ENCODE data around the gene TRPV3.
"Not testable (repeated sequence)": the region's sequence is repeated elsewhere in the genome, so short reads cannot be mapped to it uniquely, and the experiment has no call there.

The TRPV3 gene

DNA sequence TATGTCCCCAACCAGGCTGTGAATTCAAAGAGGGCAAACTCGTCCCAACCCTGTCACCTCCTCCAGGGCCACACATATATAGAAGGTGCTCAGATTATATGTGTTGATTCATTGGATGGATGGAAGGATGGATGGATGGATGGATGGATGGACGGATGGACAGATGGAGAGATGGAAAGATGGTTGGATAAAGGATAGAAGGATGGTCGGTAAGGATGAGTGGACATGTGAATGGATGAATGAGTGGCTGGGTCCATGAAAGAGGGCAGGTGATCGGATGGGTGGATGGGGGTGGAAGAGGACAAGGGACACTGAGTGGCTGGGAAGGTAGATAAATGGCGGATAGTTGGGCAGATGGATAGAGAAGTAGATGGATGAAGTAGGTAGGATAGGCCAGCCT lies 30.1 kb downstream of the TRPV3 start:
- DNase-seq, result no peak

DNA sequence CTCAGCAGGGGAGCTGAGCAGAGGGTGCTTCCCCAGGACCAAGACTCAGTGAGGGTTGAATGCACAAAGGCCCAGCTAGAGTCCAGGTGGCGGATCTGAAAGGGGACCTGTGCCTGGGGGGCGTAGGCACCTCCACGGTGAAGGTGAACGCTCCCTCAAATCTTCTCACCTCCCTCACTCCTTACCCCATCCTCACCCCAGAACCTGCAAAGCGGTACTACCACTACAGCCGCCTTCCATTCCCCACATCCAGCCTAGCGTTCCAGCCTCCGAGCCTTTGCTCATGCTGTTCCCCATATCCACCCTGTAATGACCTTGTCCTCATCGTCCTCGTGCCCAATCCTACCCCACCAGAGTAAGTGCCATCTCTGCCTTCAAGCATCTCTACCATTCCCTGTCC lies 30.6 kb downstream of the TRPV3 start:
- no peak for DNase-seq

DNA sequence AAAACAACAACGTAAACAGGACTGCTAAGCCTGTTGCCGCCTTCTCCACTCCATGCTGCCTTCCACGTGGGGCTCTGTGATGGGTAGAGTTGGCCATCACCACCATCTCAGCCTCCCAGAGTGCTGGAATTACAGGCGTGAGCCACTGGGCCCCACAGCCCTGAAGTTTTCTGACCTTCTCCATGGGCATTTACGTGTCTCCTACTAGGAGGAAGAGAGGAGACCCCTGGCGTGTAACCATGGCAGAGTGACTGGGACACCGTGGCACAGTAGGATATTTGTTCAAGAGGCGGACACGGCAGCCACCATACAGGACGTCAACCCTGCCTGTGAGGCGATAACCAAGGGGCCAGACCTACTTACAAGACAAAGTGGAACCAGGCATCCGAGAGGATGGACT lies 31.1 kb downstream of the TRPV3 start:
- no peak for DNase-seq

DNA sequence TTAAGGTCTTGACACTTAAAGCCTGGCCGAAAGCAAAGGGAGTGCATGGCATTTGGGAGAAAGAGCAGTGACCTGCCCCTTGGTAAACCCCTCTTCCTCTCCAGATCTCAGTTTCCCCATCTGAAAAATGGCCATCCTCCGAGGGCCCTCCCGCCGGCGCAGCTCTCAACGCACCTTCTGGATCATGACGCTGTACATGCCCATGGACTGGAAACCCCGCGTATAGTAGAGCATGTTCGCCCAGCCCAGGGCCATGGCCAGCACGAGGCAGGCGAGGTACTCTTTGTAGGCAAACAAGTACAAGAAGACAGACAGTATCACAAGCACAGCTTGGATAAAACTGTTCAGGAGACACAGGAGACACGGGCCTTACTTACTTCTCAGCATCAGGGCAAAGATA lies 33.6 kb downstream of the TRPV3 start:
- no peak for DNase-seq

DNA sequence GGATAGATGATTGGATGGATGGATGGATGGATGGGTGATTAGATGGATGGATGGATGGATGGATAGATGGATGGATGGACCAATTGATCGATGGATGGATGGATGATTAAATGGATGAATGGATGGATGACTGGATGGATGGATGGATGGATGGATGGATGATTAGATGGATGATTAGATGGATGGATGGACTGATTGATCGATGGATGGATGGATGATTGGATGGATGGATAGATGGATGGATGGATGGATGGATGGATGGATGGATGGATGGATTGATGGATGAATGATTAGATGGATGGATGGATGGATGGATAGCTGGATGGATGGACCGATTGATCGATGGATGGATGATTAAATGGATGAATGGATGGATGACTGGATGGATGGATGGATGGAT lies 38.1 kb downstream of the TRPV3 start:
- DNase-seq, result not testable (repeated sequence)

DNA sequence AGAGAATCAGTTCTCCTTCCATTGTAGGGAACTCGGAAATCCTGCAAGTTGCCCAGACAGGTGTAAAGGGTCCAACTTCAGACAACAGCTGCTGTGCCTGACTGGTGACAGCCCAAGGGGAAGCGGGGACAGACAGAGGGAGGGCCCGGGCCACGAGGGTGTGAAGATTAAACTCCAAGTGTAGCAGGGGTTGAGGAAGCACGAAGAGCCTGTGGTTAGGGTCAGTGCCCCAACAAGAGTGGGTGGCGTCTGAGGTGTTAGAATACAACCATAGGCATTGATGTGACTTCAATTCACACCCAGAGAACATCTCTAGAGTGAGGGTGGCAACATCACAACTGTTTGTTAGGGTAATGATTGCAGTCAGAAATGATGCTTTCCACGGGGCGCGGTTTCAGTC lies 42.7 kb downstream of the TRPV3 start:
- DNase-seq, result no peak

DNA sequence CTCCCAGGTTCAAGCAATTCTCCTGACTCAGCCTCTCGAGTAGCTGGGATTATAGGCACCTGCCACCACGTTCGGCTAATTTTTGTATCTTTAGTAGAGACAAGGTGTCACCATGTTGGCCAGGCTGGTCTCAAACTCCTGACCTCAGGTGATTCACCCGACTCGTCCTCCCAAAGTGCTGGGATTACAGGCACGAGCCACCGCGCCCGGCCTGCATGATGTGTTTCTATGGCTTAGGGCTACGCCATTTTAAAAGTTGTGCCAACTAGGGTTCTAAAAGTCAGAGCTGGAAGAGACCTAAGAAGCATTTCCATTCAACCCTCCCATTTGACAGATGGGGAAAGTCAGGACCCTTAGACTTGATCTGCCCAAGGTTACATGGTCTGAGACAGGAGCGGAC lies 43.4 kb downstream of the TRPV3 start:
- DNase-seq, result not testable (repeated sequence)

DNA sequence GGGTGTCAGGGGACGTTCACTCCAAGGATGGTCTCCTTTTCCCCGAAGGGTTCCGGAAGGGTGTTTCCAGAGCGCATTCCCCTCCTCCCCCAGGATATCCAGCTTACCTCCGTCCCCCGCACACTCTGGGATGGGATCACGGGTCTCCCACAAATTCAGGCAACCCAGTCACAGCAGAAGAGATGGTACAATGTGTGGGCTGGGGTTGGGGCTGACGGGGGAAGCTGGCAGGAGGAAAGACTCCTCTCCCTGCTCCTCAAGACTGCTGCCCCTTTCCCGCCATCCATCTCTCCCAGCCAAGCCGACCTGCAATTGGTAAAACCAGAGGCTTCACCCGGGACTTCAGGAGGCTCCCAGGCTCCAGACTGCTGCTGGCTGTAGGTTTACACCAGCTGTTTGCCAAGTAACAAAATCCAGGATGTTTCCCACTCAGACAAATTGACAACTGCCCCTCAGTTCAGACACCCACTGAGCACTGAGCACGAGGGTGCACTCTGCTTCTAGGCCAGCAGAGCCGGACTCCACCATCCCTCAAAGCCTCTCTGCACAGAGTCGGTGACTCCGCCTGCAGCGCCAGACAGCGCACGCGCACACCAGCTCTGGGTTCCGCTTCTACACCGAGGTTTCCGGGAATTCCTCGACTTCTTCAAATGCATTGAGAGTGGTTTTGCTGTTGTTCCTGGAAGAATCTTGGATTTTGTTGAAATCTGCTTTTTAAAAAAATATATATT lies 44.1 kb downstream of the TRPV3 start:
- peak in 3 of 56 donors; percentile 17 to 53 (median 43) for DNase-seq

DNA sequence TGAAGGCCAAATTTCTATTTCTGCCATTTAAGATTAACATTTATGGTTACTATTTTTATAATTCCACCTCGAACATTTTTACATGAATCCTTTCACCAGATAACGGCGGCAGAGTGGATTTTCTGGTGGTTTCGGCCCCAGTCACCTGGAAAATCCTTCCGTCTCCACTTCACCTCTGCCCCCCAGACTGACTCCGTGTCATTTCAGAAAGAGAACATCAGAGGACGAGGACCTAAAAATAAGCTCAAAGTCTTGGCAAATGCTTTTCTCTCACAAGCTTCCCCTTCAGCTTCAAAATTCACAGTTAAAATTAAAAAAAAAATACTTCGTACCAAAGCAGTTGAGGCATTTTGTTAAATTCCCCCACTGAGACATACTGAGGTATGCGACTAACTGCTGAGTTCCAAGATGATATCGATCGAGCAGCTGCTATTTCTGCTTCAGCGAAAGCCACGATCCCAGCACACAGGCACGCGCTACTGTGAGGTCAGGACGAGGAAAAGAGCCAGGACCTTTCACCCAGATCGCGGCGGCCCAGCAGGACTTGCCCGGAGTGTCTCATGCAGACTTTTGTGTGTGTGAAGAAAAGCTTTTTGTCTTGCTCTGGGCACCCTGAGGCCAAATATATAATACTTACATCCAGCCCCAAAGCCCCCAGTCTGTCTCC lies 45.0 kb downstream of the TRPV3 start:
- DNase-seq, result peak in 53 of 56 donors; percentile 35 to 93 (median 78)

DNA sequence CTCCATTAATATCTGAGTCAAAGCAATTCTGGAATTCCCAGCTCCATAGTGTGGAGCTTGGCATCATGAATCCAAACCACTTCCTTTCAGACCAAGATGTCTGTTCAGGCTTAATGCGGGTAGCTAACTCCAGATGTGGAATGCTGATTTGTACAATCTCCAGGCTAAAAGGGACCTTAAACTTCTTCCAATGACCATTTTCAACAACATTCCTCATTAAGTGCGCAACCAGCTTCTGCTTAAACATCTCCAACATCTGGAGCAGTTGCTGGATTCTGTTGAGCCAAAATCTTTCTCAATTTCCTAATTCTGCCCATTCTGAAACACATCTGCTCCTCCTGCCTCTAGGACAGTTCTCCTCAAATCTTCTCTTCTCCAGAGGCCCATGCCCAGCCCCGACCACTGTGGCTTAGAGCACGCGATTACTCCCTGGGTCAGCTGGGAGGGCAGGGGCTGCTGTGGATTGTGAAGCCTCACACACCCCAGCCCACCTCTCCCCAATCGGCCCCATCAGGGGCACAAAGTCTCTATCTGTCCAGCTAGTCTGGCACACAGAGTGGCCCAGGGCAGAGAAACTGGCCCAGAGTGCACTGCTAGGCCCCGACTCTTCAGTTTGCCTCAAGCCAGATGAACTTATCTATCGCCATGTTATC lies 45.6 kb downstream of the TRPV3 start:
- peak in 1 of 56 donors; percentile 19 for DNase-seq

DNA sequence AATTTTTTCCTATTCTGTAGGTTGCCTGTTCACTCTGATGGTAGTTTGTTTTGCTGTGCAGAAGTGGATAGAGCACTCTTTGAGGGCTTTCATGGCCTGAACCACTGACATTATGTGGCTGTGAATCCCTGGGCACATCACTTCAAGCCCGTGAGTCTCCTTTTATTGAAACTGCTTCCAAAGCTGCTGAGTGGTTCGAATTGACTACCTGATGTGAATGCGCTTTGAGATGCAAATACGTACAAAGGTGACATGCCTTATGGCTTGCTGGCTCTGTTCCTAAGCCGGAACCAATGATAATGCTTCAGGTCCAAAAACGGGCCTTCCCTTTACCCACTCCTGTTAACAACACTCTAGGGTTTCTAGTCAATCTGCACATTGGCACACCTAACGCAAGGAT lies 47.5 kb downstream of the TRPV3 start:
- no peak for DNase-seq

DNA sequence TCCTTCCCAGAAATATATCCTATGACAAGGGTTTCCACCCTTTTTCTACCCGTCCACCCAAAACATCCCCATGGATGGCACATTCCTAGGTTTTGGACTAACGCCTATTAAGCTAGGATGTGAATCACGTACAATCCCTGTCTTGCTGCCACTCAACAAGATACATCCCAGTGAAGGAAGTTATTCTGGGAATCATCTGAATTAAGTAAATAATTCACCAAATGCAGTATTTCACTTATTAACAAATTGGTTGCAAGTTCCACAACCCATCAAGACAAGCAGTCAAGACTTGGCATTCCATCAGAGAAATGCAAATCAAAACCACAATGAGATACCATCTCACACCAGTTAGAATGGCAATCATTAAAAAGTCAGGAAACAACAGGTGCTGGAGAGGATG lies 49.7 kb downstream of the TRPV3 start:
- DNase-seq, result no peak

DNA sequence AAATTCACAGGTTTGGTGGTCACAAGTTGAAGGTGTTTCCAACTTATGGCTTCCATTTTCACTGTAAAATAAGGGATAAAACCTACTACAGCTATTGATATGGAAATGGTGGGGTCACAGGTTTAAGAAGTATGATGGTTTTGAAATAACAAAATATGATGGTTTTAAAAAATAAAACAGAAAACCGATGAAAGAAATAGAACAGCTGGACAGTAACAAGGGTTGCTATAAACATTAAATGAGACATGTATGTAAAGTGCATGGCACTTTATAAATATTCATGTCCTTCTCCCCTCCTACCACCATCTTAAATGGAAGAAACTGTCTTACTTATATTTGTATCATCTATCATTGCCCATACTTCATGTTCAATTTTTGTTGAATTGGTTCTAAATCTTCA lies 50.5 kb downstream of the TRPV3 start:
- no peak for DNase-seq

DNA sequence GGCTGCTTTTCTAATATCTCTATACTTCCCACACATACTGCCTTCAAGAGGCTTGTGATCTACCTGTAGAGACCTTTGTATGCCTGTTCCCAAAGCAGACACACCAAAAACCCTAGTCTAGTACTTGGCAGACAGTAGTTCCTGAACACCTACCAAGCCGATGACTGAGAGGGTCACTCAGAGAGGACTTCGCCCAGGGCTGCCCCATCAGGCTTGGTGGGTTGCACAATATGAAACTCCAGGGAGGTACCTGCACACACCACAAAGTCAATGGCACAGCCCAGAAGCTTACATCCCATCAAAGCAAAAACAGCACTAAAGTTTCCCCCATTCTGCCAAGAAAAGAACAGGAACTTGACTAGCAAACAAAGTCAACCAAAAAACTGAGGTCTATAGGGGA lies 51.6 kb downstream of the TRPV3 start:
- DNase-seq, result no peak

DNA sequence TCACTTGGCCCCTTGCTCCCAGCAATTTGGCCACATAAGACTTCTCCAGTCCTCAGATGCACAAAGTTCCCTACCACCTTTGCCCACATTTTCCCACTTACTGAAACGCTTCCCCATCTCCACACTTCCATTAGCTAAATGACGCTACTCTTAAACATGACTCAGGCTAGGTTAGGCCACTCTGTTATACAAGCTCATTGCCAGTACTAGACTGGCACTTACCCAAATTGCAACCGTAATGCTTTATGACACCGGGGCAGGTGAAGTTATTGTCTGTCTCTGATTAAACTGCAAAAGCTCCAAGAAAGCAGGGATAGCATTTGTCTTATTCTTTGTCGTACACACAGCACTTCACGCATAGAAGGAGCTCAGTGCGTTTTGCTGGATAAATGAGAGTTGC lies 52.6 kb downstream of the TRPV3 start:
- DNase-seq, result no peak

DNA sequence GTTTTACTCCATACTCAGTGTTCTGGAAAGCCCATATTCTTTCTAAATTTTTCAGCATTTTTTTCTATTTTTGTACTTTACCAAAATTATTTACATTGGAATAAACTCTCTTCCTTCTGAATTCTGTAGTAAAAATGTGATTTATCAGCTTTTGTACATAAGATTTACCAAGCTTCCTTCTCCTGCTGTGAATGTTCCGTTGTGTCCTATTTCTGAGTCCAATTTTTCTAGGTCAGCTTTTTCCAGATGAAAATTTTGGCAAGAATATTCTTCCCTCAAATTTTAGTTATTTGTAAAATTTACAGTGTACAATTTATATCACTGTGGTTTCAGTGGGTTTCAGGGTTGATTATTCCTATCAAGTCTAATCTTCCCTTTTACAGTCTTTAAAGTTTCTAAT lies 54.3 kb downstream of the TRPV3 start:
- DNase-seq, result no peak

DNA sequence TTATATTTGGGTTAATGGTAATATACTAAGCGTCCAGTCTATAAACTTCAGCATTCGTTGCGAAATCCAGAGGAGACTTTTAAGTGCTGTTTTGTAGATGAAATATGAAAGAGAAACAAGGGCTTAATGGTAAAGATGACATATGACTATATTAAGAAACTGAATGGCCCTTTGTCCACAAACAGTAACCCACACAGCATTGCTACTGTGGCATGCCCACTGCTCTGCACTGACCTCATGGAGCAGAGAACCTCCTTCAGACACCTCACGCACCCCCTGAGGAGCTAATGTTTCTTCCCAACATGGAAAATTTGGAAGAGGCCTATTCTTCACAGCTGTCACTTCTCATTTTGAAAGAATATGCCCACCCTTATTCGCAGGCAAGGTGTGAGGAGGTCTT lies 55.1 kb downstream of the TRPV3 start:
- DNase-seq, result peak in 37 of 56 donors; percentile 5 to 77 (median 39)

DNA sequence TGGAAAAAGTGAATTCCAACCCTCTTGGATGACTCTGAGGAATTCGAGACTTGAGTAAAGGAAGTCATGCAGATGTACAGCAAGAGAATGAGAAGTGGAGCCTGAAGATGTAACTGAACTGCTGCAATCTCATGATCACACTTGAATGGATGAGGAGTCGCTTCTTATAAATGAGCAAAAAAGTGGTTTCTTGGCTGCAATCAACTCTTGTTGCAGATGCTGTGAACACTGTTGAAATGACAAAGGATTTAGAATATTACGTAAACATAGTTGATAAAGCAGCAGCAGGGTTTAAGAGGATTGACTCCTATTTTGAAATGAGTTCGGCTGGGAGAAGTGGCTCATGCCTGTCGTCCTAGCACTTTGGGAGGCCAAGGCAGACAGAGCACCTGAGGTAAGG lies 56.3 kb downstream of the TRPV3 start:
- no peak for DNase-seq

DNA sequence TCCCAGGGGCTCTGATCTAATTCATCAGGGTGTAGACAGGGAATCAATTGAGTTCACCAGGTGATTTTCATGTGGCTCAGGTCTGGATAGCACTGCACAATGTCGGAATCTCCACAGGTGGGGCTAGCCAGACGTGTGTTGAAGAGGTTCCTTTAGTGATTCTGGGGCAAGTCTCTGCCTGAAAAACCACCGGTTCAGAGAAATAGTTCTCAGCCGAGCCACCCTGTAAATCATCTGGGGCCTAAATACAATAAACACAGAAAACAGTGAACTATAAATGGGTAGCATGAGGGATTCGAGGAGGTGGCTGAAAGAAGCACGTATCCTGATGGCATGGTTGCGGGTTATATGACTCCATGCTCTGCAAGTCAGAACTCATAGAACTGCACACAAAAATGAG lies 60.5 kb downstream of the TRPV3 start:
- DNase-seq, result no peak

DNA sequence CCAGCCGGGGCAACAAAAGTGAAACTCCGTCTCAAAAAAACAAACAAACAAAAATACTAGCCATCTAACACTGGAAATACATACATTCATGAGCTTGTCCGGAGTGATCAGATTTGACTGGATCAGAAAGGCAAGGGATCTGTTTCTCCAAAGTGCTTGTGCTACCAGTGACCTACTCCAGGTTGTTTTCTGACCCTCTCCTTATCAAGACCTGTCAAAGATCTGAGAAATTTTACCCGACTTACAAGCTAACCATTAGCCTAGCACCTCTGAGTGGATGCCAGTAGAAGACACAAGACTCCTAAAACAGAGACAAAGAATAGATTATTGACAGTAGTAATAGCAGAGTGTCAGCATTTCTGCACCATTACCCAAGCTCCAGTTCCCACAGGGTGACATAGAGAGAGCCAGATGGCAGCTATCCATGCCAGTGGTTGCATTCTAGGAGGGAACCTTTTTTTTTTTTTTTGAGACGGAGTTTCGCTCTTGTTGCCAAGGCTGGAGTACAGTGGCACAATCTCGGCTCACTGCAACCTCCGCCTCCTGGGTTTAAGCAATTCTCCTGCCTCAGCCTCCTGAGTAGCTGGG lies 72.0 kb downstream of the TRPV3 start:
- no peak for DNase-seq

DNA sequence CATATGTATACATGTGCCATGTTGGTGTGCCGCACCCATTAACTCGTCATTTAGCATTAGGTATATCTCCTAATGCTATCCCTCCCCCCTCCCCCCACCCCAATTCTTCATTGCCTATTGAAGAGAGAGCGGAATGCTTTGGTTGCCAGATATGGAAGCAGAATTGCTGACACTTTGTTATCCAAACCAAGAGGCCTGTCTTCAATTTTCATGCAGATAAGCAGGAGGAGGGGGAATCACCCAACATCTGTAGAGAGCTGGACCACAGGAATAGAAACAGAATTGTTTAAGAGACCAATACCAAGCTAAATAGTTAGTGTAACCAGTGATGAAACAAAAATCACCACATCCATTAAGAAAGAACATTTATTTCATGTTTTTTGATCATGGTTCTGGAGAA lies 74.8 kb downstream of the TRPV3 start:
- DNase-seq, result no peak

DNA sequence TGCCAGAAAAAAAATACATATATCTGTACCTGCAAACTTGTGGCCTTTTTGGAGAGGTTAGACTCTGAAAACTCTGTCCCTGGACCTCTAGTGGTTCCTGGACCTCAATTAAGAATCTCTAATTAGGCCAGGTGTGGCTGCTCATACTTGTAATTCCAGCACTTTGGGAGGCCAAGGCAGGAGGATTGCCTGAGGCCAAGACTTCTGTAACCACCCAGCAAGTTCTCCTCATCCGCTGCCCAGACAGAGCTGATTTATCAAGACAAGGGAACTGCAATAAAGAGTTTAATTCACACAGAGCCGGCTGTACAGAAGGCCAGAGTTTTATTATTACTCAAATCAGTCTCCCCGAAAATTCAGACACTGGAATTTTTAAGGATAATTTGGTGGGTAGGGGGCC lies 77.6 kb downstream of the TRPV3 start:
- DNase-seq, result no peak

Measured in amygdala (tissue), 56 donors.